HPDE6-E6E7 (cell line): Measurements from ENCODE around the gene MT1M.
"Not testable (repeated sequence)": the region's sequence is repeated elsewhere in the genome, so short reads cannot be mapped to it uniquely, and the experiment has no call there.

ENCODE experiments used
- DNase-seq: peaks from one replicate; pipeline ENCODE4 v3.0.0; 2011; ENCODE audit warnings: missing footprints; ENCODE audit errors: extremely low spot score

Gene MT1M

GRCh38 chr16:56649271-56649670 lies 16.8 kb downstream of the MT1M start:
- DNase-seq: no peak

- peak; percentile 60 for DNase-seq
Observed at GRCh38 chr16:56649820-56650219, 17.4 kb downstream of the MT1M start.

GRCh38 chr16:56651586-56651985 lies 19.1 kb downstream of the MT1M start, which contains the start of gene MT1B:
MT1B (plus strand) TSS chr16:56651886; CDS start chr16:56651954, 68 bp downstream.
- no peak for DNase-seq

GRCh38 chr16:56652600-56652999 lies 20.1 kb downstream of the MT1M start:
- no peak for DNase-seq

- no peak for DNase-seq
Observed at GRCh38 chr16:56653218-56653617, 20.8 kb downstream of the MT1M start.

GRCh38 chr16:56657555-56658326 lies 25.3 kb downstream of the MT1M start, which contains the start of gene MT1F:
MT1F (plus strand) TSS chr16:56657959; CDS start chr16:56658059, 100 bp downstream.
- DNase-seq: peak; percentile 94

GRCh38 chr16:56658327-56658875 lies 25.9 kb downstream of the MT1M start:
- no peak for DNase-seq

GRCh38 chr16:56662357-56663354 lies 30.2 kb downstream of the MT1M start:
- DNase-seq: no peak

- DNase-seq: no peak
Observed at GRCh38 chr16:56664506-56664905, 32.0 kb downstream of the MT1M start.

GRCh38 chr16:56665286-56666261 lies 33.1 kb downstream of the MT1M start:
- DNase-seq: not testable (repeated sequence)

GRCh38 chr16:56667581-56668571 lies 35.4 kb downstream of the MT1M start, which contains the start of gene MT1G:
MT1G (minus strand) TSS chr16:56668065; CDS start chr16:56667993, 72 bp downstream.
- DNase-seq: no peak

- no peak for DNase-seq
Observed at GRCh38 chr16:56669005-56669839, 36.8 kb downstream of the MT1M start, which contains the start of gene MT1H. MT1H (plus strand) TSS chr16:56669814; CDS start chr16:56669885, 71 bp downstream.

- DNase-seq: no peak
Observed at GRCh38 chr16:56669840-56670619, 37.6 kb downstream of the MT1M start.

- no peak for DNase-seq
Observed at GRCh38 chr16:56670620-56670934, 38.1 kb downstream of the MT1M start.

GRCh38 chr16:56671691-56672090 lies 39.2 kb downstream of the MT1M start:
- DNase-seq: not testable (repeated sequence)

GRCh38 chr16:56672171-56672570 lies 39.7 kb downstream of the MT1M start:
- not testable (repeated sequence) for DNase-seq

GRCh38 chr16:56672761-56673536 lies 40.5 kb downstream of the MT1M start:
- DNase-seq: no peak
